Breast epithelium (tissue), 3 donors: ENCODE measurements around the gene SUV39H1.

Experiments
- CTCF ChIP-seq, 3 donors: fragments of 450-650 bp; IDR thresholded peaks; one replicate each; pipeline ENCODE4 v1.5.1; 2016 to 2017; ENCODE audit warnings: antibody characterized with exemption in 3 of 3, mild to moderate bottlenecking in 3 of 3, moderate library complexity in 3 of 3
- POLR2A ChIP-seq: fragments of 450-650 bp; IDR thresholded peaks from one replicate; pipeline ENCODE4 v1.6.1; 2016; ENCODE audit warnings: antibody characterized with exemption, mild to moderate bottlenecking, moderate library complexity

GRCh38 chrX:48753708-48754228, 57.2 kb downstream of the SUV39H1 start:
- TF ChIP-seq CTCF (IDR thresholded peaks at IDR 0.05) (no peak), POLR2A (no peak)
